CMK (cell line): Measurements from ENCODE around the gene NISCH.

ENCODE experiments used
- DNase-seq: peaks from one replicate; pipeline ENCODE4 v3.0.0-alpha.2; 2010; ENCODE audit warnings: low read depth

NISCH gene

GRCh38 chr3:52541050-52541449 is 85.6 kb downstream of the NISCH start:
- no peak for DNase-seq
